Endodermal cell (in vitro differentiated cells): ENCODE data around the gene C1QTNF4. TPM values are rescaled to one million over a fixed set of nuclear protein-coding genes. Genes with fewer than 3 reads are reported as not detected.
A peak's percentile ranks its signal among the peaks of the same experiment; 100 is the strongest.

Experiments used
- DNase-seq: peaks from one replicate; pipeline ENCODE4 v3.0.0-alpha.2; 2017
- H3K27ac ChIP-seq: 2 replicates; pipeline ENCODE4 v1.5.1; 2013; ENCODE audit warnings: mild to moderate bottlenecking, low read depth, low read length, moderate library complexity
- H3K27me3 ChIP-seq: 2 replicates; pipeline ENCODE4 v1.6.1; 2013; ENCODE audit warnings: mild to moderate bottlenecking, low read length, moderate library complexity; ENCODE audit not compliant: insufficient read depth, control insufficient read depth, poor library complexity, severe bottlenecking
- H3K36me3 ChIP-seq: 2 replicates; pipeline ENCODE4 v1.7.0; 2013; ENCODE audit warnings: mild to moderate bottlenecking, low read length, moderate library complexity; ENCODE audit not compliant: control insufficient read depth, insufficient read depth
- H3K4me1 ChIP-seq: one replicate; pipeline ENCODE4 v1.7.0; 2013; ENCODE audit warnings: low read length; ENCODE audit not compliant: control insufficient read depth, insufficient read depth
- H3K4me3 ChIP-seq: 2 replicates; pipeline ENCODE4 v1.5.1; 2013; ENCODE audit warnings: mild to moderate bottlenecking, low read length, moderate library complexity
- H3K9ac ChIP-seq: 2 replicates; pipeline ENCODE4 v1.6.1; 2013; ENCODE audit warnings: mild to moderate bottlenecking, low read length, moderate library complexity; ENCODE audit not compliant: poor library complexity, severe bottlenecking; ENCODE audit errors: extremely low read depth
- H3K9me3 ChIP-seq: 2 replicates; pipeline ENCODE4 v1.6.1; 2013; ENCODE audit warnings: mild to moderate bottlenecking, low read length, moderate library complexity; ENCODE audit not compliant: control insufficient read depth
- H3K27ac Mint-ChIP-seq: 2 replicates; pipeline ENCODE4 v1.8.0; 2020; ENCODE audit warnings: mixed read lengths
- H3K27me3 Mint-ChIP-seq: 2 replicates; pipeline ENCODE4 v1.8.0; 2021; ENCODE audit warnings: mild to moderate bottlenecking, mixed read lengths; ENCODE audit not compliant: insufficient read depth
- H3K36me3 Mint-ChIP-seq: 2 replicates; pipeline ENCODE4 v1.8.0; 2020; ENCODE audit warnings: low read depth, mixed read lengths
- H3K4me1 Mint-ChIP-seq: 2 replicates; pipeline ENCODE4 v1.8.0; 2020; ENCODE audit warnings: mixed read lengths
- H3K4me3 Mint-ChIP-seq: 2 replicates; pipeline ENCODE4 v1.8.0; 2020; ENCODE audit warnings: mild to moderate bottlenecking, moderate library complexity, mixed read lengths
- H3K9me3 Mint-ChIP-seq: 2 replicates; pipeline ENCODE4 v1.8.0; 2020; ENCODE audit warnings: mild to moderate bottlenecking, mixed read lengths
- WGBS, 2 experiments: methylation state at CpG; one replicate each; pipeline versions ENCODE4 v1.1.5 to v1.1.7; 2013; ENCODE audit warnings: missing lambda C conversion rate in 2 of 2, mixed read lengths in 1 of 2; ENCODE audit not compliant: insufficient coverage in 1 of 2, insufficient read length in 1 of 2; 5-methylcytosine and 5-hydroxymethylcytosine counted together
- total RNA-seq, 2 donors: library from RNA; stranded (reverse); fragmentation: NEBNext Ultra II Directional in 1 of 2; extraction: Animal tissue kit (Norgen Biotek cat#: 25700) in 1 of 2; gene quantifications; 2 replicates in 1 of 2; 3 replicates in 1 of 2; pipeline ENCODE4 v1.2.1, GENCODE V29; 2021
- TF ChIP-seq, protein P1 (sequence below): fragments of 200-600 bp; sonication (generic); conservative IDR thresholded peaks from 2 replicates; pipeline ENCODE4 v1.5.0; 2021; ENCODE audit warnings: antibody characterized with exemption, mild to moderate bottlenecking

Gene C1QTNF4
- total RNA-seq, 2 donors from 2014 or later, result 6.9 to 10.5 TPM

DNA sequence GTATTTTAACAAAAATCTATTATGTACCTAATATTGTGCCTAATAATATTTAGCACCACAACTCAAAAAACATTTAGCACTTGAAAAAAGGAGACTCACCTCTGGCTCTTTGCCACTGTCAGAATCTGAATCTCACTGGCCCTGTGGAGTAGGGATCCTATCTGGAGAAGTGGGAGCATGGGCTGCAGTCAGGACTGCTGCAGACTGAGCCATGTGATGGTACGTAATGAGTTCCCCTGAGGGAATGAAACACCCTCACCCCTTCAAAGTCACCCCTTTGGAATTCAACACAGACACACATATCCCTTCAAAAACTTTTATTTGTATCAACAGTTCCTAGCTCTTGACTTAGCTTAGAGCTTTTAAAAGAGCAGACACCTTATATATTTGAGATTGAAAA, 22.3 kb downstream of the C1QTNF4 start:
- Mint-ChIP-seq H3K36me3 (peaks cover 63% of the 10 kb centered on the region), H3K27me3 (no peaks in the 10 kb centered on the region), H3K4me1 (no peaks in the 10 kb centered on the region), H3K9me3 (no peaks in the 10 kb centered on the region), H3K27ac (no peak overlapping the region), H3K4me3 (no peak overlapping the region)
- Histone ChIP-seq H3K9me3 (no peaks in the 10 kb centered on the region), H3K27ac (no peak overlapping the region), H3K9ac (no peak overlapping the region), H3K36me3 (peaks cover 78% of the 10 kb centered on the region), H3K27me3 (no peaks in the 10 kb centered on the region), H3K4me3 (no peak overlapping the region), H3K4me1 (no peaks in the 10 kb centered on the region)
- TF ChIP-seq, protein P1, sequence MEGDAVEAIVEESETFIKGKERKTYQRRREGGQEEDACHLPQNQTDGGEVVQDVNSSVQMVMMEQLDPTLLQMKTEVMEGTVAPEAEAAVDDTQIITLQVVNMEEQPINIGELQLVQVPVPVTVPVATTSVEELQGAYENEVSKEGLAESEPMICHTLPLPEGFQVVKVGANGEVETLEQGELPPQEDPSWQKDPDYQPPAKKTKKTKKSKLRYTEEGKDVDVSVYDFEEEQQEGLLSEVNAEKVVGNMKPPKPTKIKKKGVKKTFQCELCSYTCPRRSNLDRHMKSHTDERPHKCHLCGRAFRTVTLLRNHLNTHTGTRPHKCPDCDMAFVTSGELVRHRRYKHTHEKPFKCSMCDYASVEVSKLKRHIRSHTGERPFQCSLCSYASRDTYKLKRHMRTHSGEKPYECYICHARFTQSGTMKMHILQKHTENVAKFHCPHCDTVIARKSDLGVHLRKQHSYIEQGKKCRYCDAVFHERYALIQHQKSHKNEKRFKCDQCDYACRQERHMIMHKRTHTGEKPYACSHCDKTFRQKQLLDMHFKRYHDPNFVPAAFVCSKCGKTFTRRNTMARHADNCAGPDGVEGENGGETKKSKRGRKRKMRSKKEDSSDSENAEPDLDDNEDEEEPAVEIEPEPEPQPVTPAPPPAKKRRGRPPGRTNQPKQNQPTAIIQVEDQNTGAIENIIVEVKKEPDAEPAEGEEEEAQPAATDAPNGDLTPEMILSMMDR, result no peak
- WGBS, 2 experiments, result 86 to 100% methylated on average over 1 of the region's 1 CpG
- DNase-seq, result no peak

DNA sequence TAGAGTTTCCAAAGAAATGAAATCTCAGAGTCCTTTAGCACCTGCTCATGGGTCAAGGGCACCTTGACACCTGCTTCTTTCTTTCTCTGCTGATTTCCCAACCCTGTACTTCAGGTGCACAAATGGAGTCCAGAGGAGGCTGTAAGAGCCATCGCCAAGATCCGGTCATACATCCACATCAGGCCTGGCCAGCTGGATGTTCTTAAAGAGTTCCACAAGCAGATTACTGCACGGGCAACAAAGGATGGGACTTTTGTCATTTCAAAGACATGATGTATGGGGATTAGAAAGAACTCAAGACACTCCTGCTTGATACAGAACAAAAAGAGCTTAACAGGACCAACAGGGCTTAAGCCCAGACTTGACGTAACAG, 22.9 kb downstream of the C1QTNF4 start:
- Mint-ChIP-seq H3K27me3 (no peaks in the 10 kb centered on the region), H3K4me1 (peaks cover 5% of the 10 kb centered on the region), H3K27ac (peak overlapping the region; percentile 15), H3K4me3 (no peak overlapping the region), H3K9me3 (no peaks in the 10 kb centered on the region), H3K36me3 (peaks cover 62% of the 10 kb centered on the region)
- WGBS, 2 experiments, result 90 to 94% methylated on average over 2 to 4 of the region's 4 CpGs
- H3K9me3 ChIP-seq, result no peaks in the 10 kb centered on the region
- no peak overlapping the region for H3K4me3 ChIP-seq
- peaks cover 73% of the 10 kb centered on the region for H3K36me3 ChIP-seq
- no peaks in the 10 kb centered on the region for H3K4me1 ChIP-seq
- TF ChIP-seq, protein P1, result no peak
- no peak overlapping the region for H3K27ac ChIP-seq
- no peaks in the 10 kb centered on the region for H3K27me3 ChIP-seq
- H3K9ac ChIP-seq, result no peak overlapping the region
- no peak for DNase-seq

DNA sequence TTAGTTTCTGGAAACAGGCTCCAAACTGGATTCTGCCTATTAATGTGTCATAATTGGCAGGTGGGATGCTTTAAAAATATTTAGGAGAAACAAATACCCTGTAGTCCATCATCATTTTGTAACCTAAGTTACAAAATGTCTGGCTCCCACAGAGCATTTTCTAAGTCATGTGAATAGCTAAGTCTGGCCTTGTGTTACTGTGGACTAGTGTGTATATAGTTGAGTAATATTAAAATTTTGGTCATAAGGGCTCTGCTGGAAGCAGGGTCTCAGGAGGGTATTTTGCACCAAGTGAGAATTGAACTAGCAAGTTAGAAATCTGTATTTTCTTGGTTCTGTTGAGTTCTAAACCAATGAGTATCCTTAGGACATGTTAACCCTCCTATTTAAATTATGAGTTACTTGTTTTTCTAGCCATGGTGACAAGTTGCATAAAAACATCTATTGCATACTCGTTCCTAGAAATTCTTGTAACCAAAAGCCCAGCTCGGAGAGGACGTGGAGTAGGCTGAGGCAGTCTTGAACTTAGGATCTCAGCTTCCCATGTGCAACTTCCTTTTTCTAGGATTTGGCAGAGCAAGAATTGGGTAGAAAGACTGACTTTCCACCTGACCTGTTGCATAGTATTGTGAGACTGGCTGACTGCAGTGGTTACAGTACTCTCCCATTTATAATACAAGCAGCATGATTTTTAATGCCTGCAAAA, 23.4 kb downstream of the C1QTNF4 start:
- Mint-ChIP-seq H3K36me3 (peaks cover 59% of the 10 kb centered on the region), H3K4me1 (peaks cover 5% of the 10 kb centered on the region)

More for the DNA sequence above, 23.4 kb downstream of the C1QTNF4 start:
- Mint-ChIP-seq H3K4me3 (no peak overlapping the region), H3K27me3 (no peaks in the 10 kb centered on the region), H3K27ac (no peak overlapping the region), H3K9me3 (no peaks in the 10 kb centered on the region)
- no peak overlapping the region for H3K9ac ChIP-seq
- DNase-seq, result no peak
- WGBS, 2 experiments, result 97% methylated on average over 3 of the region's 3 CpGs
- H3K27ac ChIP-seq, result no peak overlapping the region
- H3K36me3 ChIP-seq, result peaks cover 70% of the 10 kb centered on the region
- H3K4me1 ChIP-seq, result no peaks in the 10 kb centered on the region
- H3K27me3 ChIP-seq, result no peaks in the 10 kb centered on the region
- H3K9me3 ChIP-seq, result no peaks in the 10 kb centered on the region
- TF ChIP-seq, protein P1, result no peak
- H3K4me3 ChIP-seq, result no peak overlapping the region
